ENCODE data around the gene GHR.

GRCh38 chr5:42553461-42553860, 130.2 kb downstream of the GHR start:
- TF ChIP-seq CTCF (conservative IDR thresholded peaks at IDR 0.05; ENCODE audit: low read depth, low read length) = no peak
- TF ChIP-seq EZH2 (IDR thresholded peaks at IDR 0.05; ENCODE audit: borderline replicate concordance, low read depth, low read length, poor library complexity, severe bottlenecking) = no peak
